ENCODE results near the gene UROC1.

Gene UROC1

GRCh38 chr3:126517291-126517951, at the start of gene UROC1:
Gene UROC1, minus strand, starts transcription at chr3:126517773. Its CDS starts 54 bp downstream, at chr3:126517719.
- DNase-seq (ENCODE audit: low spot score): no peak

GRCh38 chr3:126562737-126563276, 45.2 kb upstream of the UROC1 start:
- DNase-seq (ENCODE audit: low spot score): no peak

- no peak for DNase-seq (ENCODE audit: low spot score)
Observed at GRCh38 chr3:126558336-126559071, 40.9 kb upstream of the UROC1 start, which contains the start of gene C3orf22. Gene C3orf22, minus strand, starts transcription at chr3:126558932. Its CDS starts 5,542 bp downstream, at chr3:126553390.

GRCh38 chr3:126557761-126558160, 40.2 kb upstream of the UROC1 start:
- DNase-seq (ENCODE audit: low spot score): no peak

- no peak for DNase-seq (ENCODE audit: low spot score)
Observed at GRCh38 chr3:126557415-126557745, 39.8 kb upstream of the UROC1 start.

- DNase-seq (ENCODE audit: low spot score): no peak
Observed at GRCh38 chr3:126556637-126557414, 39.3 kb upstream of the UROC1 start.

- no peak for DNase-seq (ENCODE audit: low spot score)
Observed at GRCh38 chr3:126555795-126556636, 38.4 kb upstream of the UROC1 start.

GRCh38 chr3:126554560-126555525, 37.3 kb upstream of the UROC1 start:
- DNase-seq (ENCODE audit: low spot score): no peak

- DNase-seq (ENCODE audit: low spot score): no peak
Observed at GRCh38 chr3:126553284-126554084, 35.9 kb upstream of the UROC1 start.

- DNase-seq (ENCODE audit: low spot score): no peak
Observed at GRCh38 chr3:126552688-126553283, 35.2 kb upstream of the UROC1 start.

- DNase-seq (ENCODE audit: low spot score): no peak
Observed at GRCh38 chr3:126551839-126552687, 34.5 kb upstream of the UROC1 start.

GRCh38 chr3:126551121-126551838, 33.7 kb upstream of the UROC1 start:
- no peak for DNase-seq (ENCODE audit: low spot score)

GRCh38 chr3:126550488-126551051, 33.0 kb upstream of the UROC1 start:
- no peak for DNase-seq (ENCODE audit: low spot score)

GRCh38 chr3:126549861-126550487, 32.4 kb upstream of the UROC1 start:
- DNase-seq (ENCODE audit: low spot score): no peak

- no peak for DNase-seq (ENCODE audit: low spot score)
Observed at GRCh38 chr3:126548556-126549466, 31.2 kb upstream of the UROC1 start.

- no peak for DNase-seq (ENCODE audit: low spot score)
Observed at GRCh38 chr3:126547721-126548120, 30.1 kb upstream of the UROC1 start.

All from putamen (tissue), 1 donor.